ENCODE measurements around the gene MCL1.

- TF ChIP-seq, protein P1, sequence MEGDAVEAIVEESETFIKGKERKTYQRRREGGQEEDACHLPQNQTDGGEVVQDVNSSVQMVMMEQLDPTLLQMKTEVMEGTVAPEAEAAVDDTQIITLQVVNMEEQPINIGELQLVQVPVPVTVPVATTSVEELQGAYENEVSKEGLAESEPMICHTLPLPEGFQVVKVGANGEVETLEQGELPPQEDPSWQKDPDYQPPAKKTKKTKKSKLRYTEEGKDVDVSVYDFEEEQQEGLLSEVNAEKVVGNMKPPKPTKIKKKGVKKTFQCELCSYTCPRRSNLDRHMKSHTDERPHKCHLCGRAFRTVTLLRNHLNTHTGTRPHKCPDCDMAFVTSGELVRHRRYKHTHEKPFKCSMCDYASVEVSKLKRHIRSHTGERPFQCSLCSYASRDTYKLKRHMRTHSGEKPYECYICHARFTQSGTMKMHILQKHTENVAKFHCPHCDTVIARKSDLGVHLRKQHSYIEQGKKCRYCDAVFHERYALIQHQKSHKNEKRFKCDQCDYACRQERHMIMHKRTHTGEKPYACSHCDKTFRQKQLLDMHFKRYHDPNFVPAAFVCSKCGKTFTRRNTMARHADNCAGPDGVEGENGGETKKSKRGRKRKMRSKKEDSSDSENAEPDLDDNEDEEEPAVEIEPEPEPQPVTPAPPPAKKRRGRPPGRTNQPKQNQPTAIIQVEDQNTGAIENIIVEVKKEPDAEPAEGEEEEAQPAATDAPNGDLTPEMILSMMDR (conservative IDR thresholded peaks at IDR 0.05) = no peak
- no peak for TF ChIP-seq EZH2 (IDR thresholded peaks at IDR 0.05; ENCODE audit: low read depth)
Measured at GRCh38 chr1:150552128-150552910, 27.1 kb downstream of the MCL1 start.
